Chondrocyte (in vitro differentiated cells): Measurements from ENCODE around the gene IKZF1. TPM values are rescaled to one million over a fixed set of nuclear protein-coding genes. Genes with fewer than 3 reads are reported as not detected.

Source experiments
- DNase-seq: peaks from one replicate; pipeline ENCODE4 v3.0.0; 2021; ENCODE audit warnings: mixed read lengths, low spot score
- H3K27ac Mint-ChIP-seq: one replicate; pipeline ENCODE4 v1.8.0; 2021; ENCODE audit warnings: mild to moderate bottlenecking, moderate library complexity, mixed read lengths; ENCODE audit not compliant: unreplicated experiment
- H3K27me3 Mint-ChIP-seq: 2 replicates; pipeline ENCODE4 v1.8.0; 2021; ENCODE audit warnings: low read depth, mixed read lengths
- H3K36me3 Mint-ChIP-seq: 2 replicates; pipeline ENCODE4 v1.8.0; 2021; ENCODE audit warnings: low read depth, mixed read lengths
- H3K4me1 Mint-ChIP-seq: 2 replicates; pipeline ENCODE4 v1.8.0; 2021; ENCODE audit warnings: low read depth, mild to moderate bottlenecking, mixed read lengths
- H3K4me3 Mint-ChIP-seq: one replicate; pipeline ENCODE4 v1.8.0; 2021; ENCODE audit warnings: mild to moderate bottlenecking, moderate library complexity, mixed read lengths; ENCODE audit not compliant: unreplicated experiment
- H3K9me3 Mint-ChIP-seq: 2 replicates; pipeline ENCODE4 v1.8.0; 2021; ENCODE audit warnings: low read depth, mixed read lengths
- CTCF ChIP-seq: fragments of 200-600 bp; sonication (generic); IDR thresholded peaks from 2 replicates; pipeline ENCODE4 v1.5.0; 2021; ENCODE audit warnings: antibody characterized with exemption, mild to moderate bottlenecking, moderate library complexity
- total RNA-seq: library from RNA; stranded (reverse); gene quantifications from 3 replicates; pipeline ENCODE4 v1.2.1, GENCODE V29; 2021

Gene IKZF1
- total RNA-seq, 1 donor from 2014 or later = not detected

DNA sequence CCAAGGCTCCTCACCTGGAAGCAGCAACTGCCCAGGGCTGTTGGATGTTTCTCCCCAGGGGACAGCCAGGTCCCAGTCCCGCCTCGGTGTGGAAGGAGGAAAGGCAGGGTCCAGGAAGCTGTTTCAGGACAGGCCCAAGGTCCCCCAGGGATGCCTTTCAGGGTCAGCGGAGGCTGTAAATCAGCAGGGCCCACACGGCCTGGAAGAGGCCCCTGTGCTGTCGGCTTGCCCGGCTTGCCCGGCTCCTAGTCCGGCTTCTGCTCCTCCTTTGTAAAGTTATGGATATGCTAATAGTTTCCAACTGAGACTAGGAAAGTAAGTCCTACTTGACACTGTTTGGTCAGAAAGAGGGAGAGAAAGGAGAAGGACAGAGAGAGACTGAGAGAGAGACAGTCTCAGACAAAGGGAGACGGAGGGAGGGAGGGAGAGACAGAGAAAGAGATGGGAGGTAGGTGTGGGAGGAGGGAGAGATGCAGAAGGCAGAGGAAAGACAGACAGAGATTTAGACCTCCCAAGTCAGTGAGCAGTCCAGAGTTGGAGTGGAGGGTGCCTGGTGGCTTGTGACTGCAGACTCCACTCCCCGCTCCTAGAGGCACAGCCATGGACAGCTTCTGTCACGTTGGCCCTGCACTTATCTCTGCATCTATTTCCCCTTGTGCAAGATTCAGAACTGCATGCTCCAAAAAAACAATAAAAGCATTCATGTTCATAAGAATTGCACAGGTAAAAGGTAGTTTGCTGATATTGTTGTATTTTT is 10.5 kb downstream of the IKZF1 start:
- no peak overlapping the region for H3K4me3 Mint-ChIP-seq

DNA sequence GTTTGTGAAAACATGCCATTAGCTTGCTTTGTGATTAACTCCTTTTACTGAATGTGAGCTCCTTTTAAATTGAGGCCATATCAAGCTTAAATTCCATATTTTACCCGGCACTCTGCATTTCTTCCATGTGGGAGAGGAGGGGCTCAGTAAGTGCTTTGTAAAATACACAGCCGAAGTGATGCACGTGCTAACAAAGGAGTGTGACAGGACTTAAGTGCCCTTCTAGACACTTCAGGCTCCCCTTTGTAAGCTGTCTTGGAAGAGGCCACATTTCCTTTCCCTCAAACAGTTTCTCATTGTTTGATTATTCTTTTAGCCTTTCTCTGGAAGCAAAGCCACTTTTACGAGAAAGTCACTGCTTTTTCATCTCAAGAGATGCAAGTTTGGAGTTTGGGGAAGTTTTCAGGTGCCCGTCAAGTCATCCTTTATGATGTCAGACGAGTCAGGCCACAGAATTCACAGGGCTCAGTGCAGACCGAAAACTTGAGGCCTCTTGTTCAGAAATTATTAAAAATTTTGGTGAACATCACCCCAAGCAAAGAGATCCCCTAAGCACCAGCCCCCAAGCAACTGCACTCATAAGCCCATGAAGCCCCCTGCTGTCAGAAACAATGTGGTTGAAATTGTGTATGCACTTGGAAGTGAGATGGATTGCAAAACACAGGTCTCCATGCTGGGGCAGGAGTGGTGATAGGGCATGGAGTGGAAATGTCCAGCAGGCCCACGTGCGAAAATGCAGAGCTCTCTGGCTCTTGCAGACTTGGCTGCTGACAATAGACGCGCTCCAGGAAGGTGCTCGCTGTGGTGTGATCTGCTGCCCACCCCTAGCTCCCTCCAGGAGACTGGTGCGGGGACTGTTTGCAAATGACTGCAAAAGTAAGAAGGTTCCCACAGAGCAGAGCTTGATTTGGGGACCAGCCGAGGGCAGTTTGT is 11.5 kb downstream of the IKZF1 start:
- no peak overlapping the region for H3K4me3 Mint-ChIP-seq

More for the DNA sequence above, 10.5 kb downstream of the IKZF1 start:
- H3K4me1 Mint-ChIP-seq = no peaks in the 10 kb centered on the region
- TF ChIP-seq CTCF = no peak
- H3K36me3 Mint-ChIP-seq = no peaks in the 10 kb centered on the region
- no peak for DNase-seq
- H3K27me3 Mint-ChIP-seq = peaks cover 66% of the 10 kb centered on the region
- H3K9me3 Mint-ChIP-seq = no peaks in the 10 kb centered on the region
- H3K27ac Mint-ChIP-seq = no peak overlapping the region

GRCh38 chr7:50317221-50317678 is 12.7 kb downstream of the IKZF1 start:
- H3K4me1 Mint-ChIP-seq = no peaks in the 10 kb centered on the region
- H3K36me3 Mint-ChIP-seq = no peaks in the 10 kb centered on the region
- TF ChIP-seq CTCF = no peak

More for the DNA sequence above, 11.5 kb downstream of the IKZF1 start:
- no peaks in the 10 kb centered on the region for H3K36me3 Mint-ChIP-seq
- H3K9me3 Mint-ChIP-seq = no peaks in the 10 kb centered on the region
- H3K27ac Mint-ChIP-seq = no peak overlapping the region
- peaks cover 68% of the 10 kb centered on the region for H3K27me3 Mint-ChIP-seq
- TF ChIP-seq CTCF = no peak
- no peaks in the 10 kb centered on the region for H3K4me1 Mint-ChIP-seq
- no peak for DNase-seq

DNA sequence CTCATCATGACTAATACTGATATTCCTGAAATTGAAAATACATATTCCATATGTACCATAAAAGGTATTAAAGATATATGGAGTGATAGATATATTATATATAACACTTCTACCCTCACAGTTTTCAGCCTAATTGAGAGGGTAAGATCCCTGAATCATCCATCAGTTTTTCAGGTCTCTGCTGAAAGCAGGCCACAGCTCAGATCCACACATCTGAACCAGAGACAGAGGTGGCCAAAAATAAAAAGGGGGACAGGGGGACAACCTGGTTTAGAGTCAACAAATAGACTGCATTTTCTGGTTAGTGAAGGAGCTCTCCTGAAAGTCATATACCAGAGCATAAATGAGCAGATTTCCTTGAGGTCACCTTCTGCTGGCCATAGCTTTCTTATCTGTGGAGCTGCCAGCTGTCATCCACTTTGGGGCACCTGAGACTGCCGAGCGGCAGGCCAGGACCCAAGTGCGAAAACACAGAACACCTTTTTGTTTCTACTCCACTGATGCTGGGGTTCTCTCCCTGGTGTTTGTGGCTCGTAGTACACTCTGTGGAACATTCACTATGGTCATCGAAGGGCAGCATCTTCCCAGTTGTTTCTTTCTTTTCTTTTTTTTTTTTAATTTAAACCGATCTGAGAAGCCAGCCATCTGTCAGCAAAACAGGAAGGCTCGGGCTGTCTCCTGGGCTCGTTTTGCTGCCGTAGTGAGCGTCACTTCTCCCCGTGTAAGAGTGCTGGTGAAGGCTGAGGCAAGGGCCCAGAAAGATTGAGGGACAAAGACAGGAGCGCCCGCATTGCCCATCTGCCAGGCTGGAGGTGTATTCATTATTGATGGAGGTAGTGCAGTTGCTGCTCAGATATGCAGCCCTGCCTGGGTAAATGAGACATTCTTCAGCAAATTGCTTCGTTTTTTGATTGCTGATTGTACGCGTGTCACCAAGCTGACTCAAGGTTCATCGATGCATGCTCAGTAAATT is 13.5 kb downstream of the IKZF1 start:
- peaks cover 74% of the 10 kb centered on the region for H3K27me3 Mint-ChIP-seq

More at GRCh38 chr7:50317221-50317678, 12.7 kb downstream of the IKZF1 start:
- Mint-ChIP-seq H3K4me3 (no peak overlapping the region), H3K9me3 (no peaks in the 10 kb centered on the region), H3K27ac (no peak overlapping the region), H3K27me3 (peaks cover 75% of the 10 kb centered on the region)
- DNase-seq = no peak

More for the DNA sequence above, 13.5 kb downstream of the IKZF1 start:
- H3K36me3 Mint-ChIP-seq = no peaks in the 10 kb centered on the region
- no peaks in the 10 kb centered on the region for H3K9me3 Mint-ChIP-seq
- TF ChIP-seq CTCF = no peak
- no peak overlapping the region for H3K4me3 Mint-ChIP-seq
- no peak overlapping the region for H3K27ac Mint-ChIP-seq
- no peak for DNase-seq
- H3K4me1 Mint-ChIP-seq = no peaks in the 10 kb centered on the region
